AG10803 (cell line): ENCODE data around the gene ACTBL2.

Experiments
- DNase-seq: peaks from one replicate; pipeline ENCODE4 v3.0.0; 2010; ENCODE audit warnings: low read depth
- H3K4me3 ChIP-seq: 2 replicates; pipeline ENCODE4 v1.5.1; 2011; ENCODE audit warnings: mild to moderate bottlenecking, low read length, control low read depth
- CTCF ChIP-seq: conservative IDR thresholded peaks from 2 replicates; pipeline ENCODE4 v1.5.1; 2011; ENCODE audit warnings: mild to moderate bottlenecking, low read length, control low read depth, inconsistent platforms

ACTBL2 gene

GRCh38 chr5:57493034-57493433 is 10.4 kb upstream of the ACTBL2 start:
- DNase-seq, result peak; percentile 23
- H3K4me3 ChIP-seq, result no peak overlapping the region
- TF ChIP-seq CTCF, result no peak

GRCh38 chr5:57492632-57493031 is 10.0 kb upstream of the ACTBL2 start:
- no peak overlapping the region for H3K4me3 ChIP-seq

GRCh38 chr5:57491369-57491965 is 8.9 kb upstream of the ACTBL2 start:
- no peak overlapping the region for H3K4me3 ChIP-seq
- no peak for TF ChIP-seq CTCF
- DNase-seq, result no peak

More at GRCh38 chr5:57492632-57493031, 10.0 kb upstream of the ACTBL2 start:
- no peak for TF ChIP-seq CTCF
- no peak for DNase-seq

GRCh38 chr5:57488215-57488955 is 5.8 kb upstream of the ACTBL2 start:
- DNase-seq, result peak; percentile 49
- no peak overlapping the region for H3K4me3 ChIP-seq
- no peak for TF ChIP-seq CTCF

- no peak for DNase-seq
- no peak for TF ChIP-seq CTCF
These were observed 3.5 kb upstream of the ACTBL2 start for GRCh38 chr5:57486027-57486602.

GRCh38 chr5:57478826-57479225 is 3.8 kb downstream of the ACTBL2 start:
- DNase-seq, result peak; percentile 33
- no peak for TF ChIP-seq CTCF
- H3K4me3 ChIP-seq, result no peak overlapping the region

More at GRCh38 chr5:57486027-57486602, 3.5 kb upstream of the ACTBL2 start:
- H3K4me3 ChIP-seq, result no peak overlapping the region
